Effector CD8-positive, alpha-beta T cell (primary cell): Measurements from ENCODE around the gene ING3.
"Not testable (repeated sequence)": the region's sequence is repeated elsewhere in the genome, so short reads cannot be mapped to it uniquely, and the experiment has no call there.

Experiments
- DNase-seq: peaks from one replicate; lab custom pipeline; 2025; lab: John Stamatoyannopoulos, UW

ING3 gene

DNA sequence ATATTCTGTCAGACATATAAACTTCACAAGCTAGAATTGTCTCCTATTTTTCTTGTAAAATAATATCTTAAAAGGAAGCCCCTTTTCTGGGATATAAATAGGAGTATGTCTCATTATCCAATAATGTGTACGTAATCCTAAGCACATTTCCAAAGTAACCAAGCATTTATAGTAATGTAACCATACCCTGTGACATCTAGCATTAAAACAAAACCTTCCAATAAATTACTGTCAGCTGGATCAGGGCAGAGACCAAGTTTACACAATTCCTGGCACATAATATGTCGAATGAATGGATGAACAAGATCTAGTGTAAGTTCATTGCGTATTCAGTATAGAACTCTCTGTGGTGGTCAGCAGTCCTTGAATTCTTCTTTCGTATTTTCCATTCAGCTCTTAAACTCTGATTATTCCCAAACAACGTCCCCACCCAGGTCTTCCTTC, 52.2 kb downstream of the ING3 start:
- DNase-seq = no peak

DNA sequence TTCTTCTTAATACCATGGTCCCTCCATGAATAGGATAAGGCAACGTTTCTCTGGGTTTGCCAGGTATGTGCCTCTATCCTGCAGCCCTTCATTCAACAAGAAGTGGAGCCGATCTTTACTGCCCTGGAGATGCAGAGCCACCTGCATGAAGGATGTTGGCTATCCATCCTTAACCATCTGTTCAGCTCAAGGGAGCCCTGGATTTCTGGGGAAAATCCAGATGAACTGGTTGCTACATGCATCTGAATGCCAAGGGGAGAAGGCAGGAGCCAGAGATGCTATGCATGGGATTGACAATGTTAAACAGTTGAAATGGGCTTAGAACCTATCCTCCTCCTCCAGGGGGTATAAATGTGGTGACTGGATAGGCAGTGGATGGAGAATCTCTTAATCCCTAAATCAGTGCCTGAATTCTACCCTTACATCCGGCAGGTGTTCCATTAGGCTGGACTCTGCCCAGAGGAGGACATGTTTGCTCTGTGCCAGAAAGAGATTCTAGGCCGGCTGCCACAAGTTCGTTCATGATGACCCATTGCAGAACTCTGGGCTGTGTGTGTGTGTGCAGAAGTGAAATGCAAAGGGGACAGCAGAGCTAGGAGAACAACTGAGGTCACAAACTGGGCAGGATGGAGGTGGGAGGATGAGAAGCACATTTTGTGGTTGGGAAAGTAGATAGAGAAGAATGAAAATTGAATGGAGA, 53.6 kb downstream of the ING3 start:
- no peak for DNase-seq

DNA sequence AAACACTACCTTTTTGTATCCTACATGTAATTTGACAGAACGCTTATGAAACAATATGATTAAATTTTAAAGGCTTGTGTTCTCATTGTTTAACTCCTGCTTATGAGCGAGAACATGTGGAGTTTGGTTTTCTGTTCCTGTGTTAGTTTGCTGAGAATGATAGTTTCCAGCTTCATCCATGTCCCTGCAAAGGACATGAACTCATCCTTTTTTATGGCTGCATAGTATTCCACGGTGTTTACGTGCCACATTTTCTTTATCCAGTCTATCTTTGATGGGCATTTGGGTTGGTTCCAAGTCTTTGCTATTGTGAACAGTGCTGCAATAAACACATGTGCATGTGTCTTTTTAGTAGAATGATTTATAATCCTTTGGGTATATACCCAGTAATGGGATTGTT, 54.5 kb downstream of the ING3 start:
- not testable (repeated sequence) for DNase-seq

DNA sequence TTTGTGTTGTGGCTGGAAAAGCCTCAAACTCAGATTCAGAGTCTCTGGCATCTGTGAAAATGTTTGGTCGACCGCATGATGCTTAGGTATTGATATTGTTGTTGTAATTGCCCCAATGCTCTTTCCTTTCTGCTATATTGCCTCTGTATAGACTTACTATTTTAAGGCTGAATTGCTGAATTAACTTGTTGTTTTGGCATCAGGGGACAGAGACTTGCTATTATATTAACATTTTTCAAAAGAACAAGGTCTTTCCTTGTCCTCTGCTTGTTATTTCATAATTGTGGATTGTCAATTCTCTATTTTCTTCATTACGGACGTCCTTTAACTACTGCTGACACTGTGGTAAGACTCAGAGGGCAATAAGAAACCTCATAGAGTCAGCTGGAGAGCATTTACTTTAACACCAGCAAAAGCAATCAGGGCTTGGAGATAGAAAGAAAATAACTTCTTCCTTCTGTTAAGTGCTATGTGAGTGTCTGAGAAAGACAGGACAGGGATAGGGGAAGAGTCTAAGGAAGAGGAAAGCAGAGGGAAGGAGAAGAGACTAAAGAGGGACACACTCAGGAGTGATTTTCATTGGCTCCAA, 55.5 kb downstream of the ING3 start:
- no peak for DNase-seq

DNA sequence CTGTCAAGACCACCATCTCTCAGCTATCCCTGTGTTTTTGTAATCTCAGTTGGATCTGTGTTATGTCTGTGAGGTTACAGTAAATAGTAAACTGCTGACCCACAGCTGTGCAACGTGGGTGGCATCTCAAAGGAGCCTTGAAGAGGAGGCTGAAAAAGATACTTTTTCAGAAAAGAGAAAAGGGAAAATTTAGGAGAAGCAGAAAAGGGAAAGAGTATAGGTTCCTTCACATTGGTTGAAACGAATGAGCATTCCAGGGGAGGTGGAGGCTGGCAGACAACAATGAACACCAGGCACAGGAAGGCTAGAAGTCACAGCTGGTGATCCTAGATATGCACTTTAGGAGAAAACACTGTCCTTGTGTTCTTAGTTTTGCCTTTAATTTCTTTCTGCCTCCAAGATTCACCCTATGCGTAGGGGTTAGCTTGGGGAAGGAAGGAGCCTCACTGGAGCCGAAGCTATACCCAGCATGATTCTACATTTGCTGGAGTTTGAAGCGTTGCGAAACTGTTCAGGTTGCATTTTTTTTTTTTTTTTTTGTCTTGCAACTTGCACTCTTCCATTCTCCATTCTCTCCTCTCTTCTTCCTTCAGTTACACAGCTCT, 56.2 kb downstream of the ING3 start:
- DNase-seq = no peak

DNA sequence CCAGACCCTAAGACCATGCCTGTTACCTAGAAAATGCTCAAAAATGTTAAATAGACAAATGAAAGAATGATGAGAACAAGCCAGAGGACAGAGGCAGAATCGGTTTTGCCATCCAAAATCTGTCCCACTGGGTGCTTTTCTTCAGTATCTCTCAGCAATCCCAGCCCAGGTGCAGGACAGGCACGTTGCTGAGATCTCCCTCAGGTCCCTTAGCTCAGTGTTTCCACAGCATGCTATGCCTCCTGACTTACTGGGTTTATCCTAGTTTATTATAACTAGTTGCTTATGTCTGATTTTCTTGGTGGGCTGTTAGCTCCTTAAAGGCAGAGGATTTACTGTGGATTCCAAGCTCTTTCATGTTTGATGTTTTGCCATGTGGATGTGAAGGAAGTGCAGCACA, 58.2 kb downstream of the ING3 start:
- DNase-seq = no peak

DNA sequence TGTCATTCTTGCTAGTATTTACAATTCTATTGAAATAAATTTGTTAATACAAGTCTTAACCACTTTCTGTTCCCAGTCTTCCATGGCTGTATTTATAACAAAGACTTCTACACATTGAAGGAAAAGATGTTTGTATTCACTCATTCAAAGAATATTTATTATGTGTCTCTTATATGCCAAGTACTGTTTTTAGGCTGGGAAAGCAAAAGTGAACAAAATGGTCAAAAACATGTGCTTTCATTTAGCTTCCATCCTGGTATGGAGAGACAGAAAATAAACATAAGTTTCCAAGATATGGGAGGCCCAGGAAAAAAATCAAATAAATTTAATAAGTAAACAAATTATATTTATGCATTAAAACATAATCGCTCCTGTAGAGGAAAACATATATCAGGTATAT, 60.8 kb downstream of the ING3 start:
- DNase-seq = no peak

DNA sequence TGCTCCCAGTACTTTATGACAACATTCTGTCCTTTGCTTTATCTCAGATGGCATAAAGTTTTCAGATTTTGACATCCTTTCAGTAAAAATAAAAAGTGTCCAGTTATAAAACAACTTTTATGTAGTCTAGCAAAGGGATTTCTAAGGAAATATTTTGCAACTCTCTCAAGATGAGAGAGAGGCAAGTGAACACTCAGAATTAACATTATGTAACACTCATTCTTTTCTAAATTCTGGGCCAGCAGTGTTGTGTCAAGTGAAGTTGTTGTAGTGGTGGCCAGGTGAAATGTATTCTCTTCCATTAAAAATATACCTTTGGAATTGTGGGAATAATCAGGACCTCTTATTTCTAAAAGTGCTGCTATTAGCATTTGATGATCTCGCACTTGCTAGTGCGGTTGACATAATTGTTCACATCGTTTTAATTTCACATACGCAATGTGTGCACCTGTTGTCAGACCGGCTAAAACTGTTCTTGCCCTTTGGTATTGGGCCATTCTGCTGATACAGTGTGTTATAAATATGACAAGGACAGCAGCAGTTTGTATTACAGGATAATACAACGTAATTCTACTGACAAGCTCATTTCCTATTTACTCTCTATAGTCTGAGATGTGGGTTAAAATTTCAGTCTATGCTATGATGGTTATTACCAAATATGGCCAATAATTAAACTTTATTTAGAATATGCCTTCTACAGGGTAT, 61.7 kb downstream of the ING3 start:
- no peak for DNase-seq

DNA sequence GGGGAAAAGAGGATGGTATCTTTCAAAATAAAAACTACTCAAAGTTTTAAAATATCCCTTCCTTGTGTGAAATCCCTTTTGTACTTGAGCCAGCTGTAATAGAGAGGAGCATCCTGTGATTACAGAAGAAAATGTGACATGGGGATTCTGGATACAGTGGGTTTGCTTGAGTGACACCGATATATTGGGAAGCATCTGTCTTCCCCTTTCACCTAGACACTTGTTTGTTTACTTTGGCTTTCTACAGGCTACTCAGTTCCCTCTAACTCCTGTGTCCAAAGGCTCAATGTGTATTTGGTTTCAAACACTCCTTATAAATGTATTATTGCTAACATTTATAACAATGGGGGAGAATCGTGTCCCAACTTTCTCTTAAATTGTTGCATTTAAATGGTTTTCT, 62.3 kb downstream of the ING3 start:
- DNase-seq = no peak

DNA sequence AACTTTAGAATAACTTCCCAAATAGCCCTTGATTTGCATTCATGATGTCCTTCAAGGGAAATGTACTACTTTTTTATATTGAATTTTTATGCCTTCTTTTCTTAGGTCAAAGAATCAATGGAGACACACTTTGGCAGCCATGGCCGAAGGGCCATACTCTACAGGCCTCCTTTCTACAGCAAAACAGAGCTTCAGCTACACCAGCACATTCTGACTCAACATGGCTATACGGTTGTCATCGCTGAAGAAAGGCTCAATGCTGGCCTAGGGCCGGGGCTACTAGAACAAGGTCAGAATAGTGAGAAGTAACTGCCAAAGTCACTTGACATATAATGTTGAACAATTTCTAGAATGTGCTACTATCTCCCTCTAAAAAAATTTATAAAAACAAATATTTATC, 65.0 kb downstream of the ING3 start:
- no peak for DNase-seq

DNA sequence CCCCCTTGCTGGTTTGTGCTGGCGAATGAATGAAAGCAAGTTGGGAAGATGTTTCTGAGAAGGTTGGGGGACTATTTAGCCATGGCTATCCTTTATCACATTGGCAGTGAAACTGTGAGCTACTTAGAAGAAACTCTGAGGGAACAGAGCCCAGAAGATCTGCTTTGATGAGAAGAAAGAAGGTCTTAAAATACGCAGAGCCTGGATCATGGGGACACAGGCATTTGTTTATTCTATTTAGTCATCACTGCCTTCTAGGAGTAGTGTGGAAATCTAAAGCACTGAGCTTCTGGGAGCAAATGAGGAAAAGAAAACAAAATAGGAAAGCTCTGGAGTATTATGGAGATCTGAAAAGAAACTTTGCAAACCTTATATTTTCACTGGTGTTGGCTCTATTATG, 66.4 kb downstream of the ING3 start:
- no peak for DNase-seq

DNA sequence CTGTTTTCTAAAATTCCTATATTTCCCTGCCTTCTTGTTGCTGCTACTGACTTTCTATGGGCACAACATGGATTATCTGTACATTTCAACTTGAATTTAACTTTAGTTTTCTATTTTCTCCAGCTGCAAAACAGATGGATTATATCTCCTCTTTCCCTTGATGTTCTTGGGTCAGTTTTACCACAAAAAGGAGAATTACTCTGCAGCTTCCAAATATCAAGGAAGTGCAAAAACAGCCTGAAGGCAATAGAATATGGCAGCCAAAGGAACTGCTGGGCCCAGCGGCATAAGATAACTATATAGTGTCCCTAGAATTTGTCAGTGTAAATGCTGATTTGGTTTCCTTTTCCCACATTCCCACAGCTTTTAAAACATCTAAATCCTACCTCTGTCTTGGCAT, 67.0 kb downstream of the ING3 start:
- no peak for DNase-seq

DNA sequence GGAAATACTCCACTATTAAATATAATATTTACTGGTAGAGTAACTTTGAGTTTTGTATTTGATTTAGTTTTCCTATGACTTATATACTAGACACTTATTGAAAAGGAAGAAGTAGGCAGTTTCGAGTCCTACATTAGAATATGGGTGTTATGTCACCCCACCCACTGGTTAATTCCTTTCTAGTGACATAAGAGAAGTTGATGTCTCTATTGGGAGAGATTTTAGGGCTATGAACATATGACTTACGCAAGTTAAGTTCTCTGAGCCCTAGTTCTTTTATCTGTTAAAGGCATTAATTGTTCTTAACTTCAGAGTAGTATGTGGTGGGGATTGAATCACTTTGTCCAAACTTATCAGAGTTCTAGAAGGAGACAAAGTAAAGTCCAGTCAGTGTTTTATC, 68.4 kb downstream of the ING3 start:
- no peak for DNase-seq

DNA sequence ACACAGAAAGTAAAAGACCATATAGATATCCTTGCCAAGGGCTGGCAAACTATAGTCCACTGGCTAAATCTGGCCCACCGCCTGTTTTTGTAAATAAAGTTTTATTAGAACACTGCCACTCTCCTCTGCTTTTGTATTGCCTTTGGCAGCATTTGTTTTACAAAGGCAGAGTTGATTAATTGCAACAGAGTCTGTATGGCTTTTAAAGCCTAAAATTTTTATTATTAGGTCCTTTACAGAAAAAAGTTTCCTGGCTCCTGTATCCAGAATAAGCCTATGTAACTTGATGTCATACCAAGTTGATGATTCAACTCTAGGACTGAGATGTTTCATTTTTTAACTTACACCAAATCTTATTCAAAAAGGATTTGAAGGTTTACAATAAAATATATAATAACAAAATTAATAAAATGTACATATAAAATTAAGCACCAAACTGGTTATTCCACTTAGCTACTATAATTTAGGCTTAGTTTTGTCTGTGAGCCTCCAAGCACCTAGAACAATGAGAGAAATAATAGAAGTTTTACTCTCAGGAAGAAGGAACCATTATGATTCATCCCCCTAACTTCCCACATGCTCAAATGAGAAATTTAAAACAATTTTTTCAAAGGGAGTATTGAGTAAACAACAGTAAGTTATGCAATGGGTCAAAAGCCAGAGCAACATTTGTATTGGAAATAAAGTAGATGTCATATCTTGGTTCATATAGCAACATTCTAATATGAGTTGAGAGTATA, 69.8 kb downstream of the ING3 start:
- DNase-seq = no peak

DNA sequence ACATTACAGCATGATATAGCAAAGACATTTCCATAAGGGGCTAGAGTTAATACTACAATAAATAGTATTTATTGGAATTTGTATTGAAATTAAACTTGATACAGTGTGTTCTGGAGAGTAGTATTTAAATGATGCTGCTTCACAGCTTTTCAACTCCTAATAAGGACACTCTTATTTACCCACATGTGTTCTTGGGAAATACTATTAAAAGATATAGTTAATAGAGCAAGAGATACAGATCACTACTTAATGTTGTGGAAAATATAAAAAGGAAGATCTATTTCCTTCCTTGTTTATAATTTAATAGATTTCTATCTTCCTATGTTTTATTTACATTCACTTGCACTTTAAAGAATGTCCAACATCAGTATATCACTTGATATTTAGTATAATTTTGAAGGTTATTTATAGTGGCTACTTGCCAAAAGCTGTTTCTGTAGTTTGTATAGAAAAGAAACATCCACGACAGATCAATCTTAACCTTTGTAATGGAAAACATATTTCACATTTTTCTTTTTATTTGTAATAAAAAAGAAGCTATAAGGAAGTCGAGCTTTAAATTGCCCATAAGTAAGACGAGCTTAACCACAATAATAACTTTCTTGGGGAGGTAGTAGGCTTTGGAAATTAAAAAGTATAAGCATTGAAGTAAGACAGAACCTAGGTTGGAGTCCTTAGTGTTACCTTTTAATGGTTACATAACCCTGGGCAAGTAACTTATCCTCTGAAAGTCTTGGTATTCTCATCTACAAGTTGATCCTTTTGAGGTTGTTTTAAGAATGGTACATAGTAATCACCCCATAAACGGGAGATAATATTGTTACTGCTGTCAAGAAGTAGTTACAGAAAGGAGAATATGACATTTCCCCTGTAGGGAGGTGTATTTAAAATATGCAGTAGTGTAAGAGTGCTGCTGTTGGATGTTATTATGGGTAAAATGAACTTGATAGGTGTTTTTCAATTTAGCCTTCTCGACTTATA, 70.7 kb downstream of the ING3 start:
- DNase-seq = no peak

DNA sequence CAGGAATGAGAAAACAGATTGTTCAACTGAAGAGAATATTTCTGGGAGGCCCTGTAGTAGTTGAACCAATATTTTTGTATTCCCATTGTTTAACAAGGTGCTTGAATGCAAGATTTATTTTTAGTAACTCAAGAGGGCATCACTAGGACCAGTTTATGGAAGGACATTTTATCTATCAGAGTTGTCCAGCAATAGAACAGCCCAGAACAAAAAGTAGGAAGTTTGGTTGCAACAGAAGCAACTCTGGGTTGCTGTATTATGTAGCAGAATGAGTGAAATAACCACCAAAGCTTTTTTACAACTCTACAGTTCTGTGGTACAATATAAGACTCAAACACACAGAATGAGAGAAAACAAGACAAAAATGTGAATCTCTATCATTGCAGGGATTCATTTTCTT, 72.6 kb downstream of the ING3 start:
- DNase-seq = no peak

DNA sequence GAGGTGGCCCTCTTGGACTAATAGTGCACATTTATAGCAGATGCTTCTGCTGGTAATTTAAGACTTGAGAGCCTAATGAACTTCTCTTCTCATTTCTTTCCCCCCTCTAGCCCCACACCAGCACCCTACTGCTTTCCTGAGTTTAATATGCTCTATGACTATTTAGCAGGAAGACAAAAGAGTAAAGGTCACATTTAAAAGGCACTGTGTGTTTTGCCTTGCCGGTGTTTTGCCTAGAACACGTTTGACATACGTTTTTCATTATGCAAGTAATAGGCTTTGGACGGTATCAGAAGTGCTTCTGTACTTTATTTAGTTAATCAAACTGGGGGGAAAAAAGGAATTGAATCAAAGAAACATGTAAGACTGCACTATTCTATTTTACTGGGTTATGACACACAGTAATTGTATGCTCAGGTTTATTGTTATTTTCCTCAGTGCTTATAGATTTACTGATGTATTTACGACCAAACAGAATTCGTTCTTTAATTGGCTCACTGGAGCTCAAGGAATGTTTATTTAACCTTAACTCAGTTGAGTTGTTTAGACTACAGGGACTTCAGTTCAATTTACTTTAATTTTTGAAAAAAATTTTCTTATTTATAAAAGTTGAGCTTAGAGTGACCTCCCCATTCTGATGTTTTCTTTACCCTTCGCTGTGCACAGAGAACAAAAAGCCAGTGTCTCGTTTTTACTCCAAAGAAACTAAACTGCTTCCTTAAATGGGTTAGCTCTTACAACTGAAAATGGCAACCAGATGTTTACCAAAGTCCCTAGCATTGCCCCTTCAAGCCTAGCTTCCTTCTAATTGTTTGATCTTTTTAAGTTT, 73.3 kb downstream of the ING3 start:
- DNase-seq = no peak

DNA sequence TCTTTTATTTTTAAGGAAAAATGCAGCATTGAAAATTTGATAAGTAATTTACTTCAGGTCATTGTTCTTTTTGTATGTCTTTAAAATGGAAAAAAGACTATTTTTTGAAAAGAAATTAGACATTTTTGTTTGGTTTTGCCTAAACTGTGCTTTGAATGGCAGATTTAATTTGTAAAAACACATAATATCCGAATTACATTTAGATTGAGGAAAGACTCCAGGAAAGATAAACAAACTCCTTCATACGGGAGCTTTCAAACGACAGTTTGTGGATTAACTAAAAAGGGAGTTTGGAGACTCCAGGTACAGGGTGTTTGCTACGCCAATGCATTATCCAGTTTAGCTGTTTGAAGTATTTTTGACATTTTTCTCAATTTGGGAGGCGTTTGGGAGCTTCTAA, 74.0 kb downstream of the ING3 start:
- no peak for DNase-seq

DNA sequence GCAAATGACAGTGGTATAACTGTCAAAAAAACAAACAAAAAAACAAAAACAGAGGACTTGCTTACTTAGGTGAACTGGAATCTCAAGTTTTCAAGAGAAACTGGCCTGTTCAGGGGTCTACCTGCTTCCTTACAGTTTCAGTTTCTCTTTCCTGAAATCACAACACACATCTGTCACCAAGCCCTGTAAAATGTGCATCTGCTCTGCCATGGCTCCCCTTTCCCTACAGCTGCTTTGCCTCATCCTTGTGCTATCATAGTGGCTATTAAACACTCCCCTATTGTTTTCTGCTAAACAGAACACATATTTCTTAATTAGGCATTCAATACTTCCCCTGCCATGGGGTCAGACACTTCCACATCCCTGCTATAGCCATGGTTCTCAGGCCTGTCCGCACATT, 75.6 kb downstream of the ING3 start:
- DNase-seq = no peak

DNA sequence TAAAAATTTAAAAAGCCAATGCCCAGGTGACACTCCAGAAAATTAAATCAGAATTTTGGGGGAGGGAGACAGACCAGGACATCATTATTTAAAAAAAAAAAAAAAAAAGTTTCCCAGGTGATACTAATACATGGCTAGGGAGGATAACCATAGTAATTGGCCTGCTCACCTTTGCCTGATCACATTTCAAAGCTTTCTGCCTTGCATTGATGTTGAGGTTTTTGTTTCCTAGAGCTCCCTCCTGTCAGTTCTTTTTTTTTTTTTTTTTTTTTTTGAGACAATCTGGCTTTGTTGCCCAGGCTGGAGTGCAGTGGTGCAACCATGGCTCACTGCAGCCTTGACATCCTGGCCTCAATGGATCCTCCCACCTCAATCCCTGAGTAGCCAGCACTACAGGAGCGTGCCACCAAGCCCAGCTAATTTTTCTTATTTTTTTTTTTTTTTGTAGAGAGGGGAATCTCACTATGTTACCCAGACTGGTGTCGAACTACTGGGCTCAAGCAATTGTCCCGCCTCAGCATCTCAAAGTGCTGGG, 76.1 kb downstream of the ING3 start:
- DNase-seq = no peak
